Hypothalamus (tissue), 51 donors: ENCODE measurements around the gene SEMA6A.
"Not testable (repeated sequence)": the region's sequence is repeated elsewhere in the genome, so short reads cannot be mapped to it uniquely, and the experiment has no call there.

ENCODE experiments used
- DNase-seq, 51 donors: peaks; one replicate each; lab custom pipeline; 2025; lab: John Stamatoyannopoulos, UW

Gene SEMA6A

DNA sequence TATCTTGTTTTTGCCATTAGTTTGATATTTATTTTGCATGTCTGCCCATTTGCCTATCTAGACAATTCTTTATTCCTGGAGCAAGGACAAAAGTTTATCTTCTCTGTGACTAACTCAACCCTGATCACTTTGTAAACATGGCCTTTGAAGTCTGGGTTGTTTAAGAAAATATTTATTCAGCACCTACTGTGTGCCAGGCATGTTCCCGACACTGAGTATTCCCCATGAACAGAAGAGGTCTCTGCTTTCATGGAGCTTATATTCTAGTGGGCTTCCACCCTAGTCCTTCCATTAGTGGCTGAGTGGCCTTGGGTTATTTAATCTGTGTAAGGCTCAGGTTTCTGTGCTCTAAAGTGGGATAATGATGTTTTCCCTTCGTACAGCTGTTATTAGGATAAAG lies 49.7 kb downstream of the SEMA6A start:
- no peak for DNase-seq

DNA sequence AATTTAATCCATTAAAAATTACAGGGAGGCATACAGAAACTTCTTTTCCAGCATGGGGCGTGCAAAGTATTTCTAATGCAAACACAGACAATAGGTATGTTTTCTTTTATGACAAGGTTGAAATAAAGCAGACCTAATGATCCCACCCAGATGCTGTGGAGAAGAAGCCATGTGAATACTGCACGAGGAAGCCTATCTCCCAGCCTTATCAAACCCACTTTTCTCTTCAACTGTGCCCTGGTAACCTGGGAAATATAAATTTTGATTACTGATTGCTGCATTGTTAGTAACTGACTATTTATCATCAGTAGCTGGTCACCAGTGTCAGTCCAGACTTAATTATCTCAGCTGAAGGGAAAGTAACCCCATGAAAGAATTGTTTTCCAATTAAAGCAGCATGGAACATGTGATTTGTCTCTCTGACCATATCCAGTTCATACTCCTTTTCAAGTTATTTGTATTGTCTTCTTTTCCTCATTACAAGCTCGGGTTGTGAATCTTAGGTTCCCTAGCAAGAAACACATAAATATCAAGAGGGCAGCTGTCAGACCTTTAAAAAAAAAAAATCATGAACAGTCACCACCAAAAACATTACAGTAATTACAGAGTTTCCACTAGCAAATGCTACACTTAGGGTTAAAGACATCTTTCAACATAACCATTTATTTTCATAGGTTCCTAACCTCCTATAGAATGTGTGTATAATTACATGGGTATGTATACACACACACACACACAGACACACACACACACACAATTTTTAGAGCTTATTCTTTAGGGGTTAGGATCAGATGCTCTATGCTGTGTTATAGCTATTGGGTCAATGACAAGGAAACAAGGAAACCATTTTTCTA lies 50.3 kb downstream of the SEMA6A start:
- no peak for DNase-seq

DNA sequence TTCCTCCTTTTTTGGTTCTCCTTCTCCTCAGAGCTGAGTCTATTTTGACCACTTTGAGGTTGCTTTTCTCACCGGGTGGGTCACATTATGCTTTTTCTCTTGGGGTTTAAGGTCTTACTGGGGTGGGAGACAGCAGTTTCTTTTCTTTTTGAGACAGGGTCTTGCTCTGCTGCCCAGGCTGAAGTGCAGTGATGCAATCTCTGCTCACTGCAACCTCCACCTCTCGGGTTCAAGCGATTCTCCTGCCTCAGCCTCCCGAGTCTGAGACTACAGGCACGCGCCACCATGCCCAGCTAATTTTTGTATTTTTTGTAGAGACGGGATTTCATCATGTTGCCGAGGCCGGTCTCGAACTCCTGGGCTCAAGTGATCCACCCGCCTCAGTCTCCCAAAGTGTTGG lies 51.4 kb downstream of the SEMA6A start:
- not testable (repeated sequence) for DNase-seq

DNA sequence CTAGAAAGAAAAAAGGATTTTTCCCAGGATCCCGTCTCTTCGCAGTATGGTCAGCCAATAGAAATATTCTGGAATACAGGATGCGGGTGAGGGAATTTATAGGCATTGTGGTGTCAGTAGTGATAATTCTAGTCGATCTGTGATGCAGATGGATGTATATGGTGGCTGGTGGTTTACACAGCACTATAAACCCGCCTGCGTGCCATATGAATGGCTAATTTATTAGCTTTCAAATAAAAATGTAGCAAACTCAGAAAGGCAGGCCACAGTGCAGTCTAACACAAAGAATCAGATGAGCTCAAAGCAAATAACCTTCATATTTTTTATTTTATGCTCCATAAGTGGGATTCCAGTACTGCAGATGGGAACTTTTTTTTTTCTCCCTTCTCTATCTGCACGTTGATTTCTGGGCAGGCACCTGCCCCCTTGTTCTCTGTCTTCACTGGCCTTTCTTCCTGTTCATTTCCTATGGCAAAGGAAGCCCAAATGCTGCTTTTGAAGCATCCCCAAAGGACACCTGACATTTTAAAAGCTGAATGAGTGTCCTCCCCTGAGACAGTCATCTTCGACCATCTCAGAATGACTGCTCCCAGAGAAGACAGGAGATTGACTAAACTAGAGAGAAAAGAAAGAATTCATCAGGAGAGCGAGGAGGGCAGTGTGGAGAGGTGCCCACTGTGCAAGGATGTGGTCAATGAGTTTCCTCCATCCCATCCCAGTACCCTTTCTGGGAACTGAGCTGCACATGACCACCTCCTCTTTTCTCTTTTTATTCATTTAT lies 52.1 kb downstream of the SEMA6A start:
- no peak for DNase-seq

DNA sequence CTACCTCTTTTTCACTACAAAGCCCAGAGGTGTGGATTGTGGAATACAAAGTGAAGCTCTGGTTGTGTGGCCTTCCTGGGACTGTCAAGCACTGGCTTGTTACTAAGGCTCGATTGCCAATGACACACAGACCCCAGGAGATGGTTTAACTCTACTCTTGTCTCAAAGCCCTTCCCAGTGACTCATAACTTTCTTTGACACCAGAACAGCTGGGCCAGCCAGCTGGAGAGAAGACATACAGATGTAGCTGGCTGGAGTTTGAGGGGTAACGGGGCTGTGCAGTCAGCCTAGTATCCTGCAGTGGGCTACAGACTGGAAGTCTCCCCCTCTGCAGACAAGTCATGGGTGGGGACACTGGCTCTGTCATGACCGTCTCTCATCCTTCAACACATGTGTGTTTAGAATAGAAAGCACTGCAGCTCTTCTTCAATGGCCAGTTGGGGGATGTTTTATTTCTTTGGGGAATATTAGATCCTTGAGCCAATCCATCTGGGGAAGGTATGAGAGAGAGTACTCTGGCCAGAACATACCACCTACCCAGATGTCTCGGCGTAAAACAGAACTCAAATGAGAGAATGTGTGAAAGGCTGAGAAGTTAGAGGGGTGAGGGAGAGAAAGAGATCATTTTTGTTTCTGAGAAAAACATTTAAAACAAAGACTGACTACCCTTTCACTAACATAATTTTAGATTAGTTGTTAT lies 53.3 kb downstream of the SEMA6A start:
- no peak for DNase-seq

DNA sequence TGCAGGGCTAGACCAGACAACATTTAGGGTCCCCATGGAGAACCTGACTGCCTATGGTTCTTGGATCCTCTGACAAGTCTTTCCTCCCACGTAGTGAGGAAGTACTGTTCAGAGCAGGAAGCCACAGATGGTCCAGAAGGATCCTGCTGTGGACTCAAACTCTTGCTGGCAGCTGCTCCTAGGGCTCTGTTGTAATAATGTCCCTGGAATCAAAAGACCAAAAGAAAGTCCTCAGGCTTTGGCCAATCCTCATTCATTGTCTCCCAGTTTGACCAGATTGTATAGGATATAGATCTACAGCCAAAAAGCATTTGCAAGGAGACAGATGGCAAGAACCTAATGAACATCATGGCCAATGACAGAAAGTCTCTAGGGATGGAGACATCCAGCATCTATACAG lies 53.9 kb downstream of the SEMA6A start:
- DNase-seq, result no peak

DNA sequence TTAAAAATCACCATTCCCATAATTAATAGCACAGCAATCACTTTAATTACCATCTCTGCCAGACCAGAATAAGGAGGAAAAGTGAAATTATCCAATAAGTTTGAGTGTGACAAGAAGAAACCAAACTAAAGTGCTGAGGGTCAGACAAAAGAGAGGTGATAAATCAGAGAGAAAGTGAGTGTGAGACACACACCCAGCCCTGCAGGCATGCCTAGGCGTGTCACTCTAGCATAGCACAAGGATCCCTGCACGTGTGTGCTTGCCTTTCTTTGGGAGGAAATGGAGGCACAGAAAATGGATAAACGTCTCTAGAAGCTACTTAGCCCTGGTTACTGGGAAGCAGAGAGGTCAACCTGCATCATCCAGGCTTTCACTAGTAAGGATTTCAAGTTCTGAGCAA lies 56.2 kb downstream of the SEMA6A start:
- DNase-seq, result no peak

DNA sequence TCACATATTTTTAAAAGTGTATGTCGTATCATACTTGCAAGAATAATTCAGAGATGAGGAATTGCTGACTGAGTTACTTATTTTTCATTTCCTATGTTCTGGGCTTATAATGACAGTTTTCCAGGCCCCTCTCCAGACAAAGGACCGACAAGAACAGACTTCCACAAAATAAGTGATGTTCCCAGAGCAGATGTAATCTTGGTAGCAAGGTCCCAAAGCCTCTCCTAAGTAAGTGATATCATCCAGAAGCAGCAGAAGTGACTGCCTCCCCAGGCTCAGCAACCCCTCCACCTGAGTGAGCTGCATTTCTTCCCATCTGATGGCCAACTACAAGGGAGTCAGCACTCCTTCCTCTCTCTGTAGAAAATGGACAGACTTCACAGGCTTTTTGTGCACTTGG lies 57.1 kb downstream of the SEMA6A start:
- no peak for DNase-seq

DNA sequence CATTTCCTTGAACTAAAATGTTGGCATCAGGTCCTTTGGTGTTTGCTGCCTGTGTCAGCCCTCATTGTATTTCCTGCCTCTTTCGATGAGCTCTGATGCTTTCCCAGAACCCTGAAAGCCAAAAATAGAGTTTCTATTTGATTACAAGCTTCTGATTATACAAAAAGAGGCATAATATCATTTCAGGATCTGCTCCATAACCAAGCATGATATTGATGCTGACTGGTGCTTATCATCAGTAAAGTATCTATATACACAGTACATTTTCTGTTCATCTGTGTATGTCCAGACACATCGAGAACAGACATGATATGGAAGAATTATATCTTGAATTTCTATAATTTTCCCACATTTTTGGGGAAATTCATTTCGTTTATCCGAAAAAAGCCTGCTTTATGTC lies 58.6 kb downstream of the SEMA6A start:
- DNase-seq, result no peak

DNA sequence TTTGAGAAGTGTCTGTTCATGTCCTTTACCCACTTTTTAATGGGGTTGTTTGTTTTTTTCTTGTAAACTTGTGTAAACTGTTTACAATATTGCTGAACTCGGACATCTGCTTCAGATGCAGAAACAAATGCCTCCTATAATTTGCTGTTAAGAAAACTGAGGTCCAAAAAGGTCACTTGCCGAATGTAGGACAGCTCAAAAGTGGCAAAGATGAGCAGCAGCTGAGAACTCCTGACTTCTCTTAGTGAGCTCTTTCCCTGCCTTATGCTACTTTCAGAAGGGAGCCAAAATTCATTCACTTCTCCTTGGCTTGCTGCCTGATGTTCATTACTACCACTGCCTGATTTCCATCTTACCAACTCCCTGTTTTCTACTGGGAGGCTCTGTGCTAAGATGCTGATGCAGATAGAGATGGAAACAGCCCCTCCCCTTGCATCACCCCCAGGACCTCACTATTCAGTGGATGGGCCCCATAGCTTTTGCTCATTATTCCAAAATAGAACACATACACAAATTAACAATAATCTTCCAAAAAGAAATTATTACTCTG lies 60.1 kb downstream of the SEMA6A start:
- no peak for DNase-seq

DNA sequence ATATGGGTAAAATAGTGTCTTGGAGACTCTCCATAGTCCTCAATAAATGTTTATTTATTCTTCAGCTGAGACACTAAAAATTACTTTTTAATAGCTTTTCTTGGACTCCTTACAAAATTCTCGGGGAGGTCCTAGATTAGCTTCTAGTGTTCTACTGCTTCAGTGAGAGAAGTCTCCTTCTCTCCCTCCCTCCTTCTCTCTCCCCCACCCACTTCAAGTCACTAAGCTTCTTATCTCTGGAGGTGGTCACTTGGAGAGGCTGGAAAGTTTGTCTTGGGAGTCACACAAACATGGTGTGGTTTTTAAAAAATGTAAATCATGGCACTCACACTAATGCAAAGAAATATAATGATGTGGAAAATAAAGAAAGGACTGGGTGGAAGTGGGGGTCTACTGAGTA lies 64.1 kb downstream of the SEMA6A start:
- no peak for DNase-seq

DNA sequence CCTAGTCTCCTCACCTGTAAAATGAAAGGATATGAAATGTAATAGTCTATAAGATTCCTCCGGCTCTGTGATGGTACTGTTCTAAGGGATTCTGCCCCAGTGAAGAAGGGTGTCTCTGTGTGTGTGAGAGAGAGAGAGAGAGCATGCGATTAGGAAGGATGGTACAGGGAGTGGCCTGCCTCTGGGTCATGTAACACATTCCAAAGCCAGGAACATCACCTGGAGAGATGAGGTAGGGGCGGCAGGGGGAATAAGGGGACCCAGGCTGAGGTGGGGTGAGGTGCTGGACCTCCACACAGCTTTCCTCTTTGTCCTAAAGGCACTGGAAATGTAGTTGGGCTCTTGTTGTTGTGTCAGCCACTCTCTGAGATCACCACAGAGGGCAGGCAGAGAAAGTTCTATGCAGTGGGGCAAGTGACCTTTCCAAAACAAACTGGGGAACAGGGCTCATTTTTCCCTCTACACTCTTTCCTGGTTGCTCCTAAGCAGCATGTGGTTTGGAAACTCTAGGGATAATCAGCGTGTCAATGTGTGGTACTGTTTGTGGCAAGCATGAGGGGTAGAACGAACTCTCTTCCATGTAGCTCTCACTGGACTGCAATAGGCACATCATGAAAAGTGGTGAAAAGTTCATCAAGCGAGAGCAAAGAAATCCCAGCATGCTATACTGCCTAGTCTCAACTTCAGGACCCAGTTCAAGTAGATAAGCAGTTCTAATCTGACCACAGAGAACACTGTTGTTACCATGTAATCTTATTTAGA lies 65.0 kb downstream of the SEMA6A start:
- no peak for DNase-seq

DNA sequence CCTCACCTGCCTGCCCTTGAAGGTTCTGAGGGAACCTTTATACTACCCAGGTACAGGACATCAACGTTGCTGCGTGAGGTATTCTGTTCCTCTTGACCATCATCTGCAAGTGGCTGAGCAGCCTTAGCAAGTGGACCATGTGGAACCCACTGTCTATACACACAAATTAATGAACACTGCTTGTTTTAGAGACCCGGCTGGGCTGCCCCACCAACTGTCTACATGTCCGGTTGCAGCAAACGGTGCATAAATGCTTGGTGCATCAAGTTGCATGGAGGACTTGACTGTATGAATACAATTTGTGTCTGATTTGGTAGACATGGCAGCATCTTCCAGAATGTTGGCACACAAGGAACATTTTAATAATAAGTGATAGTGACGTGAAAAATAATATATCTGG lies 65.8 kb downstream of the SEMA6A start:
- no peak for DNase-seq

DNA sequence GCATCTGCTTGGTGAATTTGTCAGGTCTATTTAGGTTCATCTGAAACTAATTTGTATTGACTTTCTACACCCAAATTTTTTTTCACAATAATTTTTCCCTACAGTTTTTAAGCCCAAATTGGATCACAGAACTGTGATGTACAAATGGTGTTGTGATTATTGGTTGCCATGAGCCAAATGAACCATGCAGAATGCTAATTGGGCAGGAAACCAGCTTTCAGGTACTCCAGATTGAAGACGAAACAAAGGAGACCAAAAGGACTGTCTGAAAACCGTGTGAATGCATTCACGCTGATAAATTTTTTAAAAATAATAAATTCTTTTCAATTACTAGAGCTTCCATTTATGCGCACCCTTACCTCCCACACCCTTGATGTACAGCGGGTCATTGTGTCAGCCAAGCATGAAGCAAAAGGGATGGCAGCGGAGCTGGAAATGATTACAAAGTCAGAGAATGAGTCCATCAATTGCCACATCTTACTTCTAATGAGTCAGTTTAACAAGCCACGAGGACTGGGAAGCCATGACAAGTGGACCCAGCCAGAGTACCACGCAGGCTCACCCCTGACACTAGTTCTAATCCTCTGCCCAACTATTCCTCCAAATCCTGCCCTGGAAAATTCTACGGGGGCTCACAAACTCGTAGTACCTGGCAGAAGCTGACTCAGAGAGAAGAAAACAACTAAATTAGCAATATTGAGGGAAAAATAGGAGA lies 66.5 kb downstream of the SEMA6A start:
- no peak for DNase-seq

DNA sequence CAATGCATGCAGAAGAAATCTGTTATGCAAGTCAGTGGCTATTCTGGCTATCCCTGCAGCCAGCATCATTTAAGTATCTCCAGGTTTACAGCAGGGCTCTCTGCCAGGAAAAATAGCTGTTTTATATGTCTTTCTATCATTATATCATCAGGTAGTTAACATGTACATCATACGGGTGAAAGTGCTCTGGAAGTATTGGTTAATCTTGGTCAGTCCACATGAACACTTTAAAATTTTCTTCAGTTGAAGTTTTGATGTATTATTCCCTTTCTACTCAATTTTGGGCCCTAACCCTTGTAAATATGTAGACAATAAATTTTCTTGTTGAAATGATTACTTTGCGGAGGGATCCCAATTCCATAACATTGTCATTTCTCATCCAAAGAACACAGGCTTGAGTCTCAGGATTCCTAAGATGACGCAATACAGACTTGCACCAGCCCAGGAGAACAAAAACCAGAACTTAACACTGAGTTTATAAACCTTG lies 67.5 kb downstream of the SEMA6A start:
- DNase-seq, result no peak

DNA sequence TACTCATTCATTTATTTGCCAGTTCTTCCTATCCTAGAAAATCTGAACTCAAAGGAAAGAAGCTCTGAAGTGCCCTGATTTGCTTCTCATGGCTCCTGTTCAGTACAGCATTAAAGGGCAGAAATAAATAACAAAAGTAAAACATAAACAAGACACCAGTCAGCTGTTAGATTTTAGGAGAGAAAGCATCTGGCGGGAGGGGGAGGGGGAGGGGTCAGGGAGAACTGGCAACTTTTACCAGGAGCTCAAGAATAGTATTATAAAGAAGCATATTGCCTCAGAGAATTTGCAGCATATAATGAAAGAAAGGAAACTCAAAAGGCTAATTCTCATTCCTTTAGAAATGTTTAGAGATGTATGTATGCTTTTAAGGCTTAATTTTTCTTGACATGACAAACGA lies 68.1 kb downstream of the SEMA6A start:
- no peak for DNase-seq

DNA sequence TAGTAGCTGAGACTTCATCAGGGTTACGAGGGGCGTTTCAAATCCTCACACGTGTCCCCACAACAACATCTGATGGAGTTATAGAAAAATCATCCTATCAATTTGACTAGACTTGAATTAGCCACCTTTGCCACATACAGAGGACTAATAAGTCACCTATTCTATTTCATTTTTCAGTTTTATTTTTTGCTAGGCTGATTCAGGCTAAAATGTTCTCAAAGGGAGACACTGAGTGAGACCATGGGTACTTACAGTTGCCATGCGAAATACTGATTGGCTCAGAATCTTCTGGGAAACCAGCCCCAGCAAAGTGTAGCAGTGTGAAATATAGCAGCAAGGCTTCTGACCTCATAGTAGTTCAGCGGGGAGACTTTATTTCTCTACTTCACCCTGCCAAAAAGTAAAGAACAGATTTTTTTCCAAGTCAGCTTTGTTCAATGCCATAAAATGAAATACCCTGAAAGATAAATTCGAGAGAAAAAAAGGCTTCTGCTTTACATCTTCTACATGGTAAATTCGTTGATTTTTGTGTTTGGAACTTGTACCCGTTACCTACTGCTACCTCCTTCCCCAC lies 69.9 kb downstream of the SEMA6A start:
- no peak for DNase-seq

DNA sequence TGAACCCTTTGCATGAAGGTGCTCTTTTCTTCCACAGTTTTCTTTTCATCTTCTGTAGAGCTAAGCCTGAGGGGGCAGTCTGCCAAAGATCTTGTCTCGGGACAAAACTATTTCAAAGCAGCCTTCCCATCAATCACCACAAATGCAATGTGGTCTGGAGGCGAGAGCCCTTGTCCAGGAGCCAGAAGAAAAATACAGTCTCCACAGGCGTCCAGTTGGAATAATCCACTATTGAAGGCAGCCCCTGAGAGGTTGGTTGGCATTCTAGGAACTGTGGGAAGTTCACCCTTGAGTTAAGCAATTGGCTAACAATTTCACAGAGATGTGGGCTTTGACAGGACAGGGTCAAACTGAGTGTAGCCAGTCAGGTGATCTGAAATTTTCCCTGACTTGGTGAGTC lies 72.0 kb downstream of the SEMA6A start:
- peak in 10 of 51 donors; percentile 6 to 29 (median 15) for DNase-seq

DNA sequence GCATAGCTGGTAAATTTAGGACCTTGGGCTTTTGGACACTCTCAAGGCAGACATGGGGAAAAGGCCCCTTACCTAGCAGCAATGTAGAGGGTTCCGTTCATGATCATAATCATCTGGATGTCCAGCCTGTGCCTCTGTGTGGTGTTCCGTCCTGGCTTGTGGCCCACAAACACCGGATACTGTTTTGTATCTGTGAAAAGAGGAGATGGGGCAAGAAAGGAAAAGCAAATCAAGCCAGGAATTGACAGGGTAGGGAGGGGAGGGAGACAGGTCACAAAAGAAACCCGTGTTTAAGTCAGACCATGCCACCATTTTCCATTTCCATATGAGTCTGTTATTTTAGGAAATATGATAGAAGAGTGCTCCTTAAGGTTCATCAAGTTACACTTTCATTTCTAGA lies 72.5 kb downstream of the SEMA6A start:
- no peak for DNase-seq
